H1 (cell line): ENCODE measurements around the gene CASZ1. TPM values are rescaled to one million over a fixed set of nuclear protein-coding genes. Genes with fewer than 3 reads are reported as not detected.

Experiments
- BACH1 ChIP-seq: IDR thresholded peaks from 2 replicates; pipeline ENCODE4 v1.6.1; 2012; ENCODE audit warnings: low read length, improper control_type of control experiment
- CHD7 ChIP-seq: fragments of 300-600 bp; sonication (generic); IDR thresholded peaks from 2 replicates; pipeline ENCODE4 v1.7.1; 2012; ENCODE audit warnings: low read length, moderate library complexity, mild to moderate bottlenecking, inconsistent platforms; ENCODE audit not compliant: insufficient replicate concordance
- polyA plus RNA-seq, 7 experiments: library from polyadenylated mRNA; depleted of rRNA in 3 of 7; stranded (reverse) in 5 of 7; unstranded in 2 of 7; fragments of >200 nt in 5 of 7; fragments of 200-250 nt in 2 of 7; gene quantifications; 1 replicate in 5 of 7; 2 replicates in 1 of 7; 4 replicates in 1 of 7; pipeline versions ENCODE4 v1.2.1 to v1.2.3, GENCODE V29; 2011 to 2013; ENCODE audit warnings: missing spikeins in 2 of 7, mixed read lengths in 2 of 7
- total RNA-seq: library from RNA; stranded (reverse); fragmentation: NEBNext Ultra II Directional; extraction: Animal tissue kit (Norgen Biotek cat#: 25700); gene quantifications from 2 replicates; pipeline ENCODE4 v1.2.1, GENCODE V29; 2021

CASZ1 gene
- total and polyA plus RNA-seq, 2 of the 8 experiments (the other 6 are each of a cell fraction or from before 2014, with no cell fraction given), result 4.4 to 7.7 TPM

- no peak for TF ChIP-seq CHD7
- no peak for TF ChIP-seq BACH1
Measured at GRCh38 chr1:10665226-10665625, 131.2 kb downstream of the CASZ1 start (continued).
